ENCODE measurements around the gene CUL4A. TPM values are rescaled to one million over a fixed set of nuclear protein-coding genes. Genes with fewer than 3 reads are reported as not detected.
"Not testable (repeated sequence)": the region's sequence is repeated elsewhere in the genome, so short reads cannot be mapped to it uniquely, and the experiment has no call there.

Gene CUL4A
- total RNA-seq, 1 donor from 2014 or later: 83.8 TPM

- H3K27ac Mint-ChIP-seq: peak within 1 kb of the TSS; percentile 97
- H3K4me1 Mint-ChIP-seq (ENCODE audit: low read depth): peaks cover 29% of the 10 kb centered on the region
- H3K36me3 Mint-ChIP-seq (ENCODE audit: low read depth): peaks cover 10% of the 10 kb centered on the region
- H3K27me3 Mint-ChIP-seq (ENCODE audit: low read depth): peaks cover 16% of the 10 kb centered on the region
- H3K9me3 Mint-ChIP-seq: no peaks in the 10 kb centered on the region
- DNase-seq (ENCODE audit: low spot score): peak; percentile 98
- intact Hi-C loops (cut with micrococcal nuclease): loop anchor here (1.0 to 2.0 kb wide), 4 partner anchors 88 to 355 kb away; partner anchors contain the start of genes CUL4A, DCUN1D2 and PCID2
- peak within 1 kb of the TSS; percentile 97 for H3K4me3 Mint-ChIP-seq (ENCODE audit: low read depth)
Measured at GRCh38 chr13:113296823-113297369, 87.5 kb downstream of the CUL4A start, which contains the start of gene LAMP1. Gene LAMP1, plus strand, starts transcription at chr13:113297239. Its CDS starts 196 bp downstream, at chr13:113297435.

GRCh38 chr13:113297370-113298042 is 88.1 kb downstream of the CUL4A start:
- peaks cover 23% of the 10 kb centered on the region for H3K4me1 Mint-ChIP-seq (ENCODE audit: low read depth)
- peak overlapping the region; percentile 96 for H3K4me3 Mint-ChIP-seq (ENCODE audit: low read depth)
- peaks cover 10% of the 10 kb centered on the region for H3K27me3 Mint-ChIP-seq (ENCODE audit: low read depth)
- intact Hi-C loops (cut with micrococcal nuclease): loop anchor here (1.0 to 2.0 kb wide), 4 partner anchors 89 to 355 kb away; partner anchors contain the start of genes CUL4A, DCUN1D2 and PCID2
- no peaks in the 10 kb centered on the region for H3K9me3 Mint-ChIP-seq
- H3K36me3 Mint-ChIP-seq (ENCODE audit: low read depth): peaks cover 10% of the 10 kb centered on the region
- peak; percentile 54 for DNase-seq (ENCODE audit: low spot score)
- H3K27ac Mint-ChIP-seq: peak overlapping the region; percentile 97

- Mint-ChIP-seq H3K4me3 (ENCODE audit: low read depth) (peak overlapping the region; percentile 96), H3K36me3 (ENCODE audit: low read depth) (peaks cover 10% of the 10 kb centered on the region), H3K27ac (peak overlapping the region; percentile 97), H3K4me1 (ENCODE audit: low read depth) (peaks cover 21% of the 10 kb centered on the region), H3K27me3 (ENCODE audit: low read depth) (peaks cover 8% of the 10 kb centered on the region), H3K9me3 (no peaks in the 10 kb centered on the region)
- DNase-seq (ENCODE audit: low spot score): no peak
- intact Hi-C loops (cut with micrococcal nuclease): no loop called here
Measured at GRCh38 chr13:113298043-113298945, 88.9 kb downstream of the CUL4A start.

- no peak for DNase-seq (ENCODE audit: low spot score)
- intact Hi-C loops (cut with micrococcal nuclease): no loop called here
- Mint-ChIP-seq H3K9me3 (no peaks in the 10 kb centered on the region), H3K4me1 (ENCODE audit: low read depth) (peaks cover 21% of the 10 kb centered on the region), H3K27me3 (ENCODE audit: low read depth) (peaks cover 2% of the 10 kb centered on the region), H3K27ac (no peak overlapping the region), H3K4me3 (ENCODE audit: low read depth) (no peak overlapping the region), H3K36me3 (ENCODE audit: low read depth) (peaks cover 10% of the 10 kb centered on the region)
Measured at GRCh38 chr13:113299951-113300350, 90.5 kb downstream of the CUL4A start.

- intact Hi-C loops (cut with micrococcal nuclease): no loop called here
- no peaks in the 10 kb centered on the region for H3K27me3 Mint-ChIP-seq (ENCODE audit: low read depth)
- DNase-seq (ENCODE audit: low spot score): no peak
- H3K27ac Mint-ChIP-seq: no peak overlapping the region
- peaks cover 13% of the 10 kb centered on the region for H3K4me1 Mint-ChIP-seq (ENCODE audit: low read depth)
- peaks cover 10% of the 10 kb centered on the region for H3K36me3 Mint-ChIP-seq (ENCODE audit: low read depth)
- no peak overlapping the region for H3K4me3 Mint-ChIP-seq (ENCODE audit: low read depth)
- H3K9me3 Mint-ChIP-seq: no peaks in the 10 kb centered on the region
Measured at GRCh38 chr13:113302986-113303385, 93.6 kb downstream of the CUL4A start.

- H3K4me3 Mint-ChIP-seq (ENCODE audit: low read depth): no peak overlapping the region
- intact Hi-C loops (cut with micrococcal nuclease): no loop called here
- no peaks in the 10 kb centered on the region for H3K9me3 Mint-ChIP-seq
- no peak for DNase-seq (ENCODE audit: low spot score)
- no peaks in the 10 kb centered on the region for H3K27me3 Mint-ChIP-seq (ENCODE audit: low read depth)
- peaks cover 5% of the 10 kb centered on the region for H3K36me3 Mint-ChIP-seq (ENCODE audit: low read depth)
- H3K4me1 Mint-ChIP-seq (ENCODE audit: low read depth): peaks cover 5% of the 10 kb centered on the region
- no peak overlapping the region for H3K27ac Mint-ChIP-seq
Measured at GRCh38 chr13:113304121-113304520, 94.7 kb downstream of the CUL4A start.

- Mint-ChIP-seq H3K4me3 (ENCODE audit: low read depth) (no peak overlapping the region), H3K27ac (no peak overlapping the region), H3K4me1 (ENCODE audit: low read depth) (peaks cover 5% of the 10 kb centered on the region), H3K36me3 (ENCODE audit: low read depth) (peaks cover 10% of the 10 kb centered on the region), H3K9me3 (no peaks in the 10 kb centered on the region), H3K27me3 (ENCODE audit: low read depth) (no peaks in the 10 kb centered on the region)
- intact Hi-C loops (cut with micrococcal nuclease): no loop called here
- DNase-seq (ENCODE audit: low spot score): no peak
Measured at GRCh38 chr13:113305208-113305607, 95.8 kb downstream of the CUL4A start.

- H3K9me3 Mint-ChIP-seq: no peaks in the 10 kb centered on the region
- no peaks in the 10 kb centered on the region for H3K27me3 Mint-ChIP-seq (ENCODE audit: low read depth)
- DNase-seq (ENCODE audit: low spot score): no peak
- no peak overlapping the region for H3K4me3 Mint-ChIP-seq (ENCODE audit: low read depth)
- H3K36me3 Mint-ChIP-seq (ENCODE audit: low read depth): peaks cover 20% of the 10 kb centered on the region
- no peak overlapping the region for H3K27ac Mint-ChIP-seq
- intact Hi-C loops (cut with micrococcal nuclease): no loop called here
- H3K4me1 Mint-ChIP-seq (ENCODE audit: low read depth): peaks cover 2% of the 10 kb centered on the region
Measured at GRCh38 chr13:113307491-113307890, 98.1 kb downstream of the CUL4A start.

GRCh38 chr13:113309473-113309872 is 100.1 kb downstream of the CUL4A start:
- H3K27me3 Mint-ChIP-seq (ENCODE audit: low read depth): no peaks in the 10 kb centered on the region
- H3K36me3 Mint-ChIP-seq (ENCODE audit: low read depth): peaks cover 20% of the 10 kb centered on the region
- no peak overlapping the region for H3K4me3 Mint-ChIP-seq (ENCODE audit: low read depth)
- no peak for DNase-seq (ENCODE audit: low spot score)
- no peaks in the 10 kb centered on the region for H3K9me3 Mint-ChIP-seq
- no peak overlapping the region for H3K27ac Mint-ChIP-seq
- intact Hi-C loops (cut with micrococcal nuclease): no loop called here
- H3K4me1 Mint-ChIP-seq (ENCODE audit: low read depth): peaks cover 2% of the 10 kb centered on the region

- H3K27me3 Mint-ChIP-seq (ENCODE audit: low read depth); H3K4me3 Mint-ChIP-seq (ENCODE audit: low read depth); H3K4me1 Mint-ChIP-seq (ENCODE audit: low read depth); DNase-seq (ENCODE audit: low spot score); H3K27ac Mint-ChIP-seq; intact Hi-C loops (cut with micrococcal nuclease); H3K9me3 Mint-ChIP-seq: not testable (repeated sequence)
- peaks cover 18% of the 10 kb centered on the region for H3K36me3 Mint-ChIP-seq (ENCODE audit: low read depth)
Measured at GRCh38 chr13:113314112-113314511, 104.7 kb downstream of the CUL4A start.

GRCh38 chr13:113314895-113315470 is 105.6 kb downstream of the CUL4A start:
- H3K27ac Mint-ChIP-seq; H3K4me1 Mint-ChIP-seq (ENCODE audit: low read depth); H3K9me3 Mint-ChIP-seq; H3K27me3 Mint-ChIP-seq (ENCODE audit: low read depth); H3K4me3 Mint-ChIP-seq (ENCODE audit: low read depth); intact Hi-C loops (cut with micrococcal nuclease); DNase-seq (ENCODE audit: low spot score): not testable (repeated sequence)
- H3K36me3 Mint-ChIP-seq (ENCODE audit: low read depth): peaks cover 14% of the 10 kb centered on the region

- H3K36me3 Mint-ChIP-seq (ENCODE audit: low read depth): peaks cover 17% of the 10 kb centered on the region
- no peaks in the 10 kb centered on the region for H3K27me3 Mint-ChIP-seq (ENCODE audit: low read depth)
- no peaks in the 10 kb centered on the region for H3K4me1 Mint-ChIP-seq (ENCODE audit: low read depth)
- no peak overlapping the region for H3K27ac Mint-ChIP-seq
- intact Hi-C loops (cut with micrococcal nuclease): no loop called here
- H3K4me3 Mint-ChIP-seq (ENCODE audit: low read depth): no peak overlapping the region
- no peak for DNase-seq (ENCODE audit: low spot score)
- no peaks in the 10 kb centered on the region for H3K9me3 Mint-ChIP-seq
Measured at GRCh38 chr13:113315992-113316391, 106.6 kb downstream of the CUL4A start.

All from activated T-helper 2 cell treated with anti-CD3 and anti-CD28 coated beads, Interferon-gamma antibody, Interleukin-2, Interleukin-4, amounts not matched to agents 10 μg/mL and 5 μg/mL and 100 μg/mL, durations not matched to agents 14 hours and 24 hours and 36 hours (primary cell).